Measurements from ENCODE around the gene ALDH3B2.

DNA sequence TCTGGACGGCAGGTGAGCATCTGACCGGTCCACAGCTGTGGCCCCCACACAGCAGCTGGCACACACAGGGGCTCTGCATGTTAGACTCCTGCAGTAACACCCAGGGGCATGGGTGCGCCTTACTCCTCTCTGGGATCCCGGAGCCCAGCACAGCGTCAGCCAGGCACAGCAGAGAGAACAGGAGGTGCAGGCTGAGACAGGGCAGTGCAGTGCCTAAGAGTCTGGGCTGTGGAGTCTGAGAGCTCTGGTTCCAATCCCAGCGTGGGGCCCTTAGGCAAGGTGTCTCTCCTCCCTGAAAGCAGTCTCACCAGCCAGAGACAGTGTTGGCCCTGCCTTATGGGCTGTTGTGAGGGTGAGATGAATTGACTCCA lies 47.0 kb downstream of the ALDH3B2 start:
- no peak for TF ChIP-seq TAF1 (IDR thresholded peaks at IDR 0.05; ENCODE audit: borderline replicate concordance, insufficient read depth, low read length)
- TF ChIP-seq, protein P1, sequence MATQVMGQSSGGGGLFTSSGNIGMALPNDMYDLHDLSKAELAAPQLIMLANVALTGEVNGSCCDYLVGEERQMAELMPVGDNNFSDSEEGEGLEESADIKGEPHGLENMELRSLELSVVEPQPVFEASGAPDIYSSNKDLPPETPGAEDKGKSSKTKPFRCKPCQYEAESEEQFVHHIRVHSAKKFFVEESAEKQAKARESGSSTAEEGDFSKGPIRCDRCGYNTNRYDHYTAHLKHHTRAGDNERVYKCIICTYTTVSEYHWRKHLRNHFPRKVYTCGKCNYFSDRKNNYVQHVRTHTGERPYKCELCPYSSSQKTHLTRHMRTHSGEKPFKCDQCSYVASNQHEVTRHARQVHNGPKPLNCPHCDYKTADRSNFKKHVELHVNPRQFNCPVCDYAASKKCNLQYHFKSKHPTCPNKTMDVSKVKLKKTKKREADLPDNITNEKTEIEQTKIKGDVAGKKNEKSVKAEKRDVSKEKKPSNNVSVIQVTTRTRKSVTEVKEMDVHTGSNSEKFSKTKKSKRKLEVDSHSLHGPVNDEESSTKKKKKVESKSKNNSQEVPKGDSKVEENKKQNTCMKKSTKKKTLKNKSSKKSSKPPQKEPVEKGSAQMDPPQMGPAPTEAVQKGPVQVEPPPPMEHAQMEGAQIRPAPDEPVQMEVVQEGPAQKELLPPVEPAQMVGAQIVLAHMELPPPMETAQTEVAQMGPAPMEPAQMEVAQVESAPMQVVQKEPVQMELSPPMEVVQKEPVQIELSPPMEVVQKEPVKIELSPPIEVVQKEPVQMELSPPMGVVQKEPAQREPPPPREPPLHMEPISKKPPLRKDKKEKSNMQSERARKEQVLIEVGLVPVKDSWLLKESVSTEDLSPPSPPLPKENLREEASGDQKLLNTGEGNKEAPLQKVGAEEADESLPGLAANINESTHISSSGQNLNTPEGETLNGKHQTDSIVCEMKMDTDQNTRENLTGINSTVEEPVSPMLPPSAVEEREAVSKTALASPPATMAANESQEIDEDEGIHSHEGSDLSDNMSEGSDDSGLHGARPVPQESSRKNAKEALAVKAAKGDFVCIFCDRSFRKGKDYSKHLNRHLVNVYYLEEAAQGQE (IDR thresholded peaks at IDR 0.05; ENCODE audit: insufficient read depth in 1 of 2, low read depth in 2 of 2, low read length in 2 of 2) = no peak

All from PFSK-1 (cell line).